Esophagus squamous epithelium (tissue), 4 donors: ENCODE measurements around the gene COL1A1.

Experiments used
- POLR2A ChIP-seq, 4 donors: fragments of 450-650 bp; IDR thresholded peaks; one replicate each; pipeline ENCODE4 v1.6.1; 2017; ENCODE audit warnings: antibody characterized with exemption in 4 of 4, mild to moderate bottlenecking in 4 of 4, moderate library complexity in 3 of 4
- TF ChIP-seq, protein P1 (sequence below), 6 experiments: fragments of 450-650 bp in 4 of 6; fragments of 200-600 bp in 2 of 6; sonication (generic) in 2 of 6; IDR thresholded peaks; one replicate each; pipeline ENCODE4 v1.5.1; 2016 to 2019; ENCODE audit warnings: antibody characterized with exemption in 6 of 6, mild to moderate bottlenecking in 4 of 6, moderate library complexity in 4 of 6

DNA sequence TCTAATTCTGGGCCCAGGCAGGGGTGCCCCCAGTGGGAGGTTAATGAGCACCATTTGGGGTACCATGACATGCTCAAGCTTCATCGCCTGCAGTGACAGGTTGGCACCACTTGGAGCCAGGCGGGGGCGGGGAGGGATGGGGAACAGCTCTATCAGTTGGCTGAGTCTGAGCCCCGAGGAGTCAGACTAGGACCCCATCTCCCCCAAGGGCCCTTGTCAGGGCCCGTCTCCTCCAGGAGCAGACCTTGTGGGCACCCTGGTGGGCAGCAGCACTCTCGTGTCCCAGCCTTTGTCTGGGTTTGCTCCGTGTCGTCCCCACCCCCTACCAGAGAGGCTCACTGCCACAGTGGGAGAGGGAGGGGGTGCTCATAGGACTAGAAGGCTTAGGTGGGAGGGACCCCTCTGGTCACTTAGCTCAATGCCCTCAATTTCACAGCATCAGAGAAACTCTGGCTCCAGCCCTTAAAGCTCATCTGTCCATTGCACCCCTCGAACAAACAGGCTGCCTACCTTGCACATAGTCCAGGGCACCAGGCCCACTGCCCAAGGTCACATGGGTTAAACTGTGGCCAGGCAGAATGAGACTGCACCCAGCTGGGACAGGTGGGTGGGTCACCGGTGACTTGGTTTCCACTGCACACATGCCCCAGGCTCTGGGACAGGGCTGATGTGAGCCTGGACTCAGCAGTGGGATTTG, 55.1 kb downstream of the COL1A1 start:
- no peak for TF ChIP-seq POLR2A (IDR thresholded peaks at IDR 0.05)
- TF ChIP-seq, protein P1, sequence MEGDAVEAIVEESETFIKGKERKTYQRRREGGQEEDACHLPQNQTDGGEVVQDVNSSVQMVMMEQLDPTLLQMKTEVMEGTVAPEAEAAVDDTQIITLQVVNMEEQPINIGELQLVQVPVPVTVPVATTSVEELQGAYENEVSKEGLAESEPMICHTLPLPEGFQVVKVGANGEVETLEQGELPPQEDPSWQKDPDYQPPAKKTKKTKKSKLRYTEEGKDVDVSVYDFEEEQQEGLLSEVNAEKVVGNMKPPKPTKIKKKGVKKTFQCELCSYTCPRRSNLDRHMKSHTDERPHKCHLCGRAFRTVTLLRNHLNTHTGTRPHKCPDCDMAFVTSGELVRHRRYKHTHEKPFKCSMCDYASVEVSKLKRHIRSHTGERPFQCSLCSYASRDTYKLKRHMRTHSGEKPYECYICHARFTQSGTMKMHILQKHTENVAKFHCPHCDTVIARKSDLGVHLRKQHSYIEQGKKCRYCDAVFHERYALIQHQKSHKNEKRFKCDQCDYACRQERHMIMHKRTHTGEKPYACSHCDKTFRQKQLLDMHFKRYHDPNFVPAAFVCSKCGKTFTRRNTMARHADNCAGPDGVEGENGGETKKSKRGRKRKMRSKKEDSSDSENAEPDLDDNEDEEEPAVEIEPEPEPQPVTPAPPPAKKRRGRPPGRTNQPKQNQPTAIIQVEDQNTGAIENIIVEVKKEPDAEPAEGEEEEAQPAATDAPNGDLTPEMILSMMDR (IDR thresholded peaks at IDR 0.05), result peak in 3 of 6 experiments; percentile 13 to 41 (median 16)
